Measurements from ENCODE around the gene DENND1B. TPM values are rescaled to one million over a fixed set of nuclear protein-coding genes. Genes with fewer than 3 reads are reported as not detected.

The DENND1B gene
- total and polyA plus RNA-seq, 2 of the 13 experiments (the other 11 are each of a cell fraction or from before 2014, with no cell fraction given), result 2.6 to 5.7 TPM

- H4K20me1 ChIP-seq (ENCODE audit: insufficient read depth, low read length), result no peaks in the 10 kb centered on the region; the same call in 1 of the 2 replicates
- H2AFZ ChIP-seq (ENCODE audit: low read length), result no peak overlapping the region
- ChIA-PET CTCF (ENCODE audit: low intra/inter-chr PET ratio, low total read pairs) (no interaction called here), POLR2A (no interaction called here)
- intact Hi-C loops (cut with micrococcal nuclease; ENCODE audit: unreplicated experiment), result no loop called here
- WGBS (ENCODE audit: low lambda C conversion rate), result 38% methylated on average over 1 of the region's 1 CpG
- H3K27ac ChIP-seq (ENCODE audit: extremely low read length, insufficient read depth, low read length), result no peak overlapping the region
- no peak overlapping the region for H3K9ac ChIP-seq (ENCODE audit: insufficient read depth, low read depth, low read length)
- H3K4me1 ChIP-seq (ENCODE audit: insufficient read depth, low read length), result peaks cover 8% of the 10 kb centered on the region
- H3K27me3 ChIP-seq (ENCODE audit: control insufficient read depth in 1 of 2, insufficient read depth in 2 of 2, low read length in 2 of 2), result no peaks in the 10 kb centered on the region
- in situ Hi-C loops (cut with HindIII; ENCODE audit: extremely low pct_ligation_motif_present, low pct_unique_long_range_greater_than_20kb), result no loop called here
- H3K36me3 ChIP-seq (replicated peaks in 1 of 2; ENCODE audit: control insufficient read depth in 1 of 2, insufficient read depth in 2 of 2, low read length in 2 of 2), result no peaks in the 10 kb centered on the region
- BruUV-seq (replicated peaks), result no TSS peak
- DNase-seq (ENCODE audit: low spot score) (no peak), ATAC-seq (no peak), FAIRE-seq (no peak)
- H3K9me3 ChIP-seq (ENCODE audit: low read length), result no peaks in the 10 kb centered on the region
- no peak overlapping the region for H3K4me2 ChIP-seq (ENCODE audit: low read depth, low read length)
- no peaks in the 10 kb centered on the region for H3K79me2 ChIP-seq (ENCODE audit: insufficient read depth, low read length)
- no peak overlapping the region for H3K4me3 ChIP-seq (replicated peaks in 1 of 3; ENCODE audit: insufficient read depth in 1 of 3, low read depth in 2 of 3, low read length in 3 of 3)
- TF ChIP-seq ETS1 (CRISPR knock-in tag; IDR thresholded peaks at IDR 0.05) (no peak), AHDC1 (CRISPR knock-in tag; IDR thresholded peaks at IDR 0.05; ENCODE audit: borderline replicate concordance) (no peak), SRSF4 (IDR thresholded peaks at IDR 0.05; ENCODE audit: low read depth, low read length, poor library complexity, severe bottlenecking) (no peak), ZNF234 (CRISPR knock-in tag; conservative IDR thresholded peaks at IDR 0.05) (no peak), SAP130 (CRISPR knock-in tag; IDR thresholded peaks at IDR 0.05; ENCODE audit: low read depth) (no peak), ZNF260 (CRISPR knock-in tag; IDR thresholded peaks at IDR 0.05; ENCODE audit: borderline replicate concordance, low read depth) (no peak), ZNF75D (CRISPR knock-in tag; IDR thresholded peaks at IDR 0.05; ENCODE audit: borderline replicate concordance) (no peak), ZNF343 (CRISPR knock-in tag; IDR thresholded peaks at IDR 0.05) (no peak), ZNF768 (CRISPR knock-in tag; IDR thresholded peaks at IDR 0.05) (no peak), CBX5 (CRISPR knock-in tag; IDR thresholded peaks at IDR 0.05; ENCODE audit: borderline replicate concordance) (no peak), MAZ (IDR thresholded peaks at IDR 0.05; ENCODE audit: borderline replicate concordance, low read depth, low read length) (no peak), MAZ (CRISPR knock-in tag; IDR thresholded peaks at IDR 0.05; ENCODE audit: low read depth) (no peak), ISX (CRISPR knock-in tag; conservative IDR thresholded peaks at IDR 0.05) (no peak), ZMAT5 (CRISPR knock-in tag; IDR thresholded peaks at IDR 0.05; ENCODE audit: borderline replicate concordance, low read depth) (no peak), ZNF124 (CRISPR knock-in tag; IDR thresholded peaks at IDR 0.05) (no peak), ZBTB33 (CRISPR knock-in tag; IDR thresholded peaks at IDR 0.05) (no peak), SP4 (CRISPR knock-in tag; IDR thresholded peaks at IDR 0.05) (no peak)
These were observed 103.4 kb downstream of the DENND1B start for GRCh38 chr1:197671920-197672319.
